ENCODE measurements around the gene HEATR3.
A peak's percentile ranks its signal among the peaks of the same experiment; 100 is the strongest.
"Not testable (repeated sequence)": the region's sequence is repeated elsewhere in the genome, so short reads cannot be mapped to it uniquely, and the experiment has no call there.

HEATR3 gene

GRCh38 chr16:50099957-50100648 is 34.3 kb downstream of the HEATR3 start:
- no peak for DNase-seq (ENCODE audit: low read depth in 4 of 4, low spot score in 1 of 4)

DNA sequence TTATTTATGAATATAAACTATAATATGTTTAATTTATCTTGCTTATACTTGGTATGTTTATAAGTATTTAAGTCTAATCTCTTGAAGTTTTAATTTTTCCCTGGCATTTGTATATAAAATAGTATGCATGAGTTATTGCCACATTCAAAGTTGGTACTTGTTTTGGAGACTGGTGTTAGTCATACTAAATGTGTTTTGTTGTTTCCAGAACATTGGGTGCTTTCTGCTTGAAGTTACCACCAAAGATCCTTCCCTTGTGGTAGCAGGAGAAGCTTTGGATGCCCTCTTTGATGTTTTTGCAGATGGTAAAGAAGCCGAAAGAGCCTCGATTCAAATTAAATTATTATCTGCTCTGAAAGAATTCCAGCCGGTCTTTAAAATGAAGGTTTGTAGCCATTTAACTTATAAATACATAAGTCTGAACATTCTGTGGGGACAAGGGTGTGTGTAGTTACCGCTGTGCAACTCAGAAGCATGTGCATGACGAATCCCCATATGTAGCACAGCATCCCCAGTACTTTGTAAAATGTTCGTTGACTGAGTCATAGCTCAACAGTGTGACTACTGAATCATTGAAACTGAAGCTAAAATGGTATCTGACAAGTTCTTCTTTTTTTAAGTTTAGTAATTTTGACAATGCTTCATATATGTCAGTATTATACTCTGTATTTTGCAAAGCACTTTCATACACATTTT is 36.4 kb downstream of the HEATR3 start:
- DNase-seq (ENCODE audit: low read depth in 4 of 4, low spot score in 1 of 4): no peak

- no peak for DNase-seq (ENCODE audit: low read depth in 4 of 4, low spot score in 1 of 4)
These were observed 38.0 kb downstream of the HEATR3 start for GRCh38 chr16:50103764-50104163.

- no peak for DNase-seq (ENCODE audit: low read depth in 4 of 4, low spot score in 1 of 4)
These were observed 48.8 kb downstream of the HEATR3 start for GRCh38 chr16:50114357-50115129.

DNA sequence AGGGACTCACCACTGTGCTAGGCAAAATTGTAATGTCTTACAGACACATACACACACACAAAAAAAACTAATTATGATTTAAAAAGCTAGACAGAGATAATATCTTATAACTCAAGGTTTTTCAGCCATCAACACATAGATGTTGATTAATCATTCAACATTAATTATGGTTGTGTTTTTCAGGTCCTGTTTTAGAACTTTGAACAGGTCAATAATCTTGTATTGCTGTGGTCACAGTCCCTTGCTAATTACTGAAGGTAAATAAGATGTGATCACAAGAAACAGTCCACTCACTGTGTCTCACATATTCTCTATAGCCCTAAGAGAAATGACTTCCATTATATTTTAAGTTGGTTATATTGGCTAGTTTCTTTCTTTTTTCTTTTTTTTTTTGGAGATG is 54.9 kb downstream of the HEATR3 start:
- no peak for DNase-seq (ENCODE audit: low read depth in 4 of 4, low spot score in 1 of 4)

DNA sequence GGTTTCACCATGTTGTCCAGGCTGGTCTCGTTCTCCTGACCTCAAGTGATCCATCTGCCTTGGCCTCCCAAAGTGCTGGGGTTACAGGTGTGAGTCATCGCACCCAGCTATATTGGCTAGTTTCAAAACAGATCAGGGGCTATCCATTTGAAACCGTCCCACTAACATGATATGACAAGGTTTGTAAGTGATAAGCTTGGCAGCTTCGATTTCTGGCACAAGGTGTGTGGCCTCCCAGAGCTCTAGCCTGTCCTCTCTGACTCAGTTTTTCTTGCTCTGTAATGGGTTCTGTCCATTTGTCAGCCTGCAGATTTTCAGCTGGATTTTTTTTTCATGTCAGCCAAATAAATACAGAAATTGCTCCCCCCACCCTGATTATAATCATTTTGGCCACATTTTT is 55.5 kb downstream of the HEATR3 start:
- no peak for DNase-seq (ENCODE audit: low read depth in 4 of 4, low spot score in 1 of 4)

DNA sequence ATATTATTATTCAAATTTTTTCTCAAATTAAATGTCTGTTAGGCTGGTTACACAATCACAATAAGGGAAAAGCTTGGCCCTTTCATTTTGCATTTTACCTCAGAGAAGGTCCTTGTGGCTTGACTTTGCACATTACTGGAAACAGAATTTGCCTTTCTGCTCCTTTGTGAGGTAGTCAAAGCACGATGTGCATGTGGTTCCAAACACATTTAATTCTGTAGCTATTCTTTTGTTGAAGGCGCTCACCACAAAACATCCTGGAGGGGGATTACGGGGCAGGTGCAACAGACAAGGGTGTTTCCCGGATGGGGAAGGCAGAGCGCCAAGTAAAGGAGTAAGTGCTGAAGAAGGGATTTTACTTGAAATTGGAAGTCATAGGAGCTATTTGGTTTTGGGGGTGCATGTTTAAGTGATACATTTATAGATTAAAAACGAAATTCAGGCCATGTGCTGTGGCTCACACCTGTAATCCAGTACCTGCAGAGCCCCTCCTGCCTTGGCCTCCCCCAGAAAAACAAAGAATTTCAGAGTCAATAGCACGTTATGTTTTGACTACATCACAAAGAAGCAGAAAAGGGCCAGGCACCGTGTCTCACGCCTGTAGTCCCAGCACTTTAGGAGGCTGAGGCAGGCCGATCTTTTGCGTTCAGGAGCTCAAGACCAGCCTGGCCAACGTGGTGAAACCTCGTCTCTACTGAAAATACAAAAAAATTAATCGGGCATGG is 56.1 kb downstream of the HEATR3 start:
- peak in 1 of 4 experiments; percentile 12 for DNase-seq (ENCODE audit: low read depth in 4 of 4, low spot score in 1 of 4)

- no peak for DNase-seq (ENCODE audit: low read depth in 4 of 4, low spot score in 1 of 4)
These were observed 57.6 kb downstream of the HEATR3 start for GRCh38 chr16:50123417-50123816.

DNA sequence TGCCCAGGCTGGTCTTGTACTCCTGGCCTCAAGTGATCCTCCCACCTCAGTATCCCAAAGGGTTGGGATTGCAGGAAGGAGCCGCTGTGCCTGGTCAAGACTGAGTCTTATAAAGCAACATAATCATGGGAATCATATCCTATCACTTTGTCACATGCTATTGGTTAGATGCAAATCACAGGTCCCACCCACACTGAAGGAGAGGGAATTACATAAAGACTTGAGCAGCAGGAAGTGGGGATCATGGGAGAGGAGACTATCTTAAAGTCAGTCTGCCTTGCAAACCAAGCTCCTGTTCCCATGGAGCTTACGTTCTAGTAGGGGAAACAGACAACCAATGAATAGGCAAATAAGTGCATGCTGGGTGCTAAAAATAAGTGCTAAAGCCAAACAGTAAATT is 59.0 kb downstream of the HEATR3 start:
- DNase-seq (ENCODE audit: low read depth in 4 of 4, low spot score in 1 of 4): no peak

GRCh38 chr16:50126183-50126582 is 60.4 kb downstream of the HEATR3 start:
- no peak for DNase-seq (ENCODE audit: low read depth in 4 of 4, low spot score in 1 of 4)

GRCh38 chr16:50132571-50132970 is 66.8 kb downstream of the HEATR3 start:
- DNase-seq (ENCODE audit: low read depth in 4 of 4, low spot score in 1 of 4): not testable (repeated sequence)

GRCh38 chr16:50133214-50133613 is 67.4 kb downstream of the HEATR3 start:
- DNase-seq (ENCODE audit: low read depth in 4 of 4, low spot score in 1 of 4): no peak

DNA sequence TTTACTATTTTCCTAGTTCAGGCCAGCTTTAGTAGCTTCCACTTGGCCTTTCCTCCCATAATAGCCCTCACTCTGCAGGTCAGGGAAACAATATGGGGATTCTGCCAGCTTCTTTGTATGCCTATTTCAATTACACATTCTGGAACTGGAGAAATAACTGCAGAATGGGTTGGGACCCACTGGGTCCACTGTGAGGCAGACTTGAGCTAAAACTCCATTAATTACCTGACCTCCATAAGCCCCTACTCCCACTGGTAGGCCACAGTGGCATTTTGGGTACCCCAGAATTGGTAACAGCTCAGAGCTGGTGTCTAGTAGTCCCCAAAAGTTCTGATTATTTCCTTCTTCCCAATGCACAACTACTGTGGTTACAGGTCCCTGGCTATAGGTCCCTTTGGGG is 70.6 kb downstream of the HEATR3 start:
- DNase-seq (ENCODE audit: low read depth in 4 of 4, low spot score in 1 of 4): no peak

- DNase-seq (ENCODE audit: low read depth in 4 of 4, low spot score in 1 of 4): no peak
These were observed 71.5 kb downstream of the HEATR3 start for GRCh38 chr16:50137268-50137667.

- DNase-seq (ENCODE audit: low read depth in 4 of 4, low spot score in 1 of 4): no peak
These were observed 73.8 kb downstream of the HEATR3 start for GRCh38 chr16:50139580-50139979.

DNA sequence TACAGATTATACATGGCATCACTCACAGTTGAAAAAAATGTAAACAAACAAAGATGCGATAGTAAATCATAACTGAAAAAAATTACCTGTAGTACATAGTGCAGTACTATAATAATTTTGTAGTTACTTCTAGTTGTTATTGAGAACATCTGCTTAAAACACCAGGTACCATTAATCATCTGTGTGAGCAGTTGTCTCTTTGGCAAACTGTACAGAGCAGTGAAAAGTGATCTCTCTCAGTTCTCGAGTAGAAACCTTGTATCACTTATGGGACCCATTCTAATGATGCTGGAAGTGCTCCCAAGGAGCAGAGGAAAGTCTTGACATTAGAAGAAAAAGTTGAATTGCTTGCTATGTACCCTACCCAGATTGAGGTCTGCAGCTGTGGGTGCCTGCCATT is 78.4 kb downstream of the HEATR3 start:
- DNase-seq (ENCODE audit: low read depth in 4 of 4, low spot score in 1 of 4): no peak

DNA sequence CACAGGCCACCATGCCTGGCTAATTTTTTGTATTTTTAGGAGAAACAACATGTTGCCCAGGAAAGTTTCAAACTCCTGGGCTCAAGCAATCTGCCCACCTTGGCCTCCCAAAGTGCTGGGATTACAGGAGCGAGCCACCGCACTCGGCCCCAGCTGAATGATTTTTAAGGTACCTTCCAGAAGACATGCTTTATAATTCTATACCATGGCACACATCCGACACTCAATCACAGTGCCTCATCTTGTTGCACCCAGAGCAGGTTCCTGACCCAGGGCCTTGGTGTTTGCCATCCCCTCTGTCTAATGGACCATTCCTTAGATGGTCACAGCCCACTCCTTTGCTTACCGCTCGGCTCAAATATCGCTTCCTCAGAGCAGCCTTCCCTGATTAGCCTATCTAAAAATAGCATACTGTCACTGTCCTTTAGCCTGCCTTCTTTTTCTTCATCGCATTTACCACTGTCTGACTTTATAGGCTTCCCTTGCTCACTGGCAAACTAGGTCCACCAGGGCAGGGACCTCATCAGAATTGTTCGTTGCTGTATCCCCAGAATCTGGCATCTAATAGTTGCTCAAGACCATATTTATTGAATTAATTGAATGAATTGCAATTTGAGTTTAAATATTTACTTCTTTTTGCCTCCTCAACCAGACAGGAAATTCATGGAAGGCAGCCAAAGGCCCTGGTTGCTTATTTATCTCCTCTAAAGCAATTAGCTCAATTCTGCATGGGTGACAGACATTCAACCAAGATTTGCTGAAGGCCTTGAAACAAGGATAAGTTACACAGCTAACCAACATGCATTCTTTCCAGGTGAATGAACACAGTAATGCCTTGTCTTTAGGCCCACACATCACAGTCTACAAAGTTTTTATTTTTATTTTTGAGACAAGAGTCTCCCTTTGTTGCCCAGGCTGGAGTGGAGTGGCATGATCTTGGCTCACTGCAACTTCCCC is 81.0 kb downstream of the HEATR3 start:
- no peak for DNase-seq (ENCODE audit: low read depth in 4 of 4, low spot score in 1 of 4)

GRCh38 chr16:50151322-50151721 is 85.6 kb downstream of the HEATR3 start:
- no peak for DNase-seq (ENCODE audit: low read depth in 4 of 4, low spot score in 1 of 4)

DNA sequence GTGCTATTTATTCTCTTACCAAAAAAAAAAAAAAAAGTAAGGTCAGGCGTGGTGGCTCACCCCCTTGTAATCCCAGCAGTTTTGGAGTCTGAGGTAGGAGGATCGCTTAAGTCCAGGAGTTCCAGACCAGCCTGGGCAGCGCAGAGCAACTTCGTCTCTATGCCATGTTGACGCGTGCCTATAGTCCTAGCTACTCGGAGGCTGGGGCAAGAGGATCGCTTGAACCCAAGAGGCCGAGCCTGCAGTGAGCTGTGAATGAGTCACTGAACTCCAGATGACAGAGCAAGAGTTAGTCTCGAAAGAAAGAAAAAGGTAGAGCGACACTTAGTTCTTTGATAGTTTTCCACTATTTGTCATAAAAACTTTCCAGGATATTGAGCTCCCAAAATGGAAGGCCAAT is 86.0 kb downstream of the HEATR3 start:
- DNase-seq (ENCODE audit: low read depth in 4 of 4, low spot score in 1 of 4): peak in 1 of 4 experiments; percentile 26

GRCh38 chr16:50152351-50152806 is 86.6 kb downstream of the HEATR3 start:
- peak in 3 of 4 experiments; percentile 33 to 74 (median 60) for DNase-seq (ENCODE audit: low read depth in 4 of 4, low spot score in 1 of 4)
